Right lung (tissue), 5 donors: ENCODE measurements around the gene PAPOLA. TPM values are rescaled to one million over a fixed set of nuclear protein-coding genes. Genes with fewer than 3 reads are reported as not detected.

ENCODE experiments used
- polyA plus RNA-seq, 5 donors: library from polyadenylated mRNA; unstranded; fragments of 120-200 nt; gene quantifications; one replicate each; pipeline versions ENCODE4 v1.2.1 to v1.2.3, GENCODE V29; 2013; ENCODE audit warnings: inconsistent platforms in 1 of 5, low replicate concordance in 1 of 5; ENCODE audit not compliant: insufficient read length in 5 of 5, insufficient read depth in 1 of 5

Gene PAPOLA
- polyA plus RNA-seq, 5 donors, result 161 to 255 (median 248) TPM

Other genes starting within 250 kb of the PAPOLA start
- under 1 TPM; 0.13 to 0.42 (median 0.24) TPM for gene BDKRB1, start 246.2 kb upstream of the PAPOLA start, polyA plus RNA-seq
- 10 to 100 TPM; 20.0 to 39.3 (median 34.2) TPM for gene ATG2B, start 139.0 kb upstream of the PAPOLA start, polyA plus RNA-seq
- 10 to 100 TPM; 18.6 to 24.0 (median 21.1) TPM for gene GSKIP, start 138.9 kb upstream of the PAPOLA start, polyA plus RNA-seq
- 1 to 10 TPM; 1.8 to 5.2 (median 3.4) TPM for gene AK7, start 110.3 kb upstream of the PAPOLA start, polyA plus RNA-seq